ENCODE results near the gene MRPS9.

Gene MRPS9

GRCh38 chr2:105062158-105062557 lies 24.3 kb downstream of the MRPS9 start:
- H2AFZ ChIP-seq (ENCODE audit: low read depth, low read length): no peak overlapping the region
- TF ChIP-seq EZH2 (IDR thresholded peaks at IDR 0.05; ENCODE audit: borderline replicate concordance, low read depth, low read length, severe bottlenecking): no peak
- no peaks in the 10 kb centered on the region for H3K27me3 ChIP-seq (ENCODE audit: insufficient read depth, low read length, poor library complexity)
- peaks cover 2% of the 10 kb centered on the region; the same call in 1 of the 2 replicates for H3K36me3 ChIP-seq (ENCODE audit: insufficient read depth, low read length)
- H3K9me3 ChIP-seq (ENCODE audit: insufficient read depth, low read length, severe bottlenecking): no peaks in the 10 kb centered on the region
- H3K4me3 ChIP-seq (ENCODE audit: low read depth in 1 of 2, low read length in 2 of 2): no peak overlapping the region
- H4K20me1 ChIP-seq (ENCODE audit: insufficient read depth, low read length): 0 out of 2 replicates have a peak, but pooled peaks cover 2% of the 10 kb centered on the region
- H3K4me2 ChIP-seq (ENCODE audit: insufficient read depth, low read length): no peak overlapping the region
- no peak overlapping the region for H3K27ac ChIP-seq (ENCODE audit: low read length)
- no peaks in the 10 kb centered on the region for H3K4me1 ChIP-seq (ENCODE audit: insufficient read depth, low read length)
- peaks cover 6% of the 10 kb centered on the region; the same call in 1 of the 2 replicates for H3K79me2 ChIP-seq (ENCODE audit: insufficient read depth, low read length)
- DNase-seq (no peak), ATAC-seq (ENCODE audit: insufficient read depth, low read depth) (no peak)
- no peak overlapping the region for H3K9ac ChIP-seq (ENCODE audit: low read depth, low read length)

- Histone ChIP-seq H3K4me1 (ENCODE audit: insufficient read depth, low read length) (no peaks in the 10 kb centered on the region), H2AFZ (ENCODE audit: low read depth, low read length) (no peak overlapping the region), H3K27ac (ENCODE audit: low read length) (no peak overlapping the region), H3K79me2 (ENCODE audit: insufficient read depth, low read length) (no peaks in the 10 kb centered on the region), H3K36me3 (ENCODE audit: insufficient read depth, low read length) (no peaks in the 10 kb centered on the region; the same call in 1 of the 2 replicates), H3K9me3 (ENCODE audit: insufficient read depth, low read length, severe bottlenecking) (no peaks in the 10 kb centered on the region), H3K4me2 (ENCODE audit: insufficient read depth, low read length) (no peak overlapping the region), H4K20me1 (ENCODE audit: insufficient read depth, low read length) (0 out of 2 replicates have a peak, but pooled peaks cover 2% of the 10 kb centered on the region), H3K4me3 (ENCODE audit: low read depth in 1 of 2, low read length in 2 of 2) (no peak overlapping the region), H3K9ac (ENCODE audit: low read depth, low read length) (no peak overlapping the region), H3K27me3 (ENCODE audit: insufficient read depth, low read length, poor library complexity) (no peaks in the 10 kb centered on the region)
- no peak for TF ChIP-seq EZH2 (IDR thresholded peaks at IDR 0.05; ENCODE audit: borderline replicate concordance, low read depth, low read length, severe bottlenecking)
- ATAC-seq (ENCODE audit: insufficient read depth, low read depth): no peak
- DNase-seq: no peak
These were observed 30.5 kb downstream of the MRPS9 start for GRCh38 chr2:105068387-105068786.

- H3K27ac ChIP-seq (ENCODE audit: low read length): no peak overlapping the region
- no peaks in the 10 kb centered on the region for H3K4me1 ChIP-seq (ENCODE audit: insufficient read depth, low read length)
- H2AFZ ChIP-seq (ENCODE audit: low read depth, low read length): no peak overlapping the region
- ATAC-seq (ENCODE audit: insufficient read depth, low read depth) (no peak), DNase-seq (no peak)
- H4K20me1 ChIP-seq (ENCODE audit: insufficient read depth, low read length): 0 out of 2 replicates have a peak, but pooled peaks cover 2% of the 10 kb centered on the region
- H3K4me2 ChIP-seq (ENCODE audit: insufficient read depth, low read length): no peak overlapping the region
- H3K79me2 ChIP-seq (ENCODE audit: insufficient read depth, low read length): no peaks in the 10 kb centered on the region
- no peaks in the 10 kb centered on the region for H3K27me3 ChIP-seq (ENCODE audit: insufficient read depth, low read length, poor library complexity)
- TF ChIP-seq CTCF (IDR thresholded peaks at IDR 0.05; ENCODE audit: borderline replicate concordance, extremely low read depth, low read length, poor library complexity, severe bottlenecking) (no peak), EZH2 (IDR thresholded peaks at IDR 0.05; ENCODE audit: borderline replicate concordance, low read depth, low read length, severe bottlenecking) (no peak)
- no peak overlapping the region for H3K9ac ChIP-seq (ENCODE audit: low read depth, low read length)
- no peak overlapping the region for H3K4me3 ChIP-seq (ENCODE audit: low read depth in 1 of 2, low read length in 2 of 2)
- no peaks in the 10 kb centered on the region; the same call in 1 of the 2 replicates for H3K36me3 ChIP-seq (ENCODE audit: insufficient read depth, low read length)
- no peaks in the 10 kb centered on the region for H3K9me3 ChIP-seq (ENCODE audit: insufficient read depth, low read length, severe bottlenecking)
These were observed 31.0 kb downstream of the MRPS9 start for GRCh38 chr2:105068875-105069274.

GRCh38 chr2:105070010-105070865 lies 32.4 kb downstream of the MRPS9 start:
- Histone ChIP-seq H3K36me3 (ENCODE audit: insufficient read depth, low read length) (peaks cover 4% of the 10 kb centered on the region; the same call in 1 of the 2 replicates), H3K9ac (ENCODE audit: low read depth, low read length) (no peak overlapping the region), H3K9me3 (ENCODE audit: insufficient read depth, low read length, severe bottlenecking) (no peaks in the 10 kb centered on the region), H3K79me2 (ENCODE audit: insufficient read depth, low read length) (no peaks in the 10 kb centered on the region), H3K27me3 (ENCODE audit: insufficient read depth, low read length, poor library complexity) (no peaks in the 10 kb centered on the region), H2AFZ (ENCODE audit: low read depth, low read length) (no peak overlapping the region), H3K4me2 (ENCODE audit: insufficient read depth, low read length) (no peak overlapping the region), H3K4me1 (ENCODE audit: insufficient read depth, low read length) (no peaks in the 10 kb centered on the region), H4K20me1 (ENCODE audit: insufficient read depth, low read length) (0 out of 2 replicates have a peak, but pooled peaks cover 2% of the 10 kb centered on the region), H3K27ac (ENCODE audit: low read length) (no peak overlapping the region), H3K4me3 (ENCODE audit: low read depth in 1 of 2, low read length in 2 of 2) (no peak overlapping the region)
- DNase-seq: no peak
- ATAC-seq (ENCODE audit: insufficient read depth, low read depth): no peak
- no peak for TF ChIP-seq EZH2 (IDR thresholded peaks at IDR 0.05; ENCODE audit: borderline replicate concordance, low read depth, low read length, severe bottlenecking)
- TF ChIP-seq CTCF (IDR thresholded peaks at IDR 0.05; ENCODE audit: borderline replicate concordance, extremely low read depth, low read length, poor library complexity, severe bottlenecking): no peak

Data from DND-41 (cell line).